Gastrocnemius medialis (tissue), 4 donors: ENCODE results near the gene CCDC9B.

Experiments used
- POLR2A ChIP-seq, 2 donors: fragments of 450-650 bp; IDR thresholded peaks; one replicate each; pipeline ENCODE4 v1.6.1; 2017; ENCODE audit warnings: antibody characterized with exemption in 2 of 2, mild to moderate bottlenecking in 2 of 2, moderate library complexity in 2 of 2
- TF ChIP-seq, protein P1 (sequence below), 5 experiments: fragments of 450-650 bp in 3 of 5; fragments of 200-600 bp in 2 of 5; sonication (generic) in 2 of 5; IDR thresholded peaks in 4 of 5; conservative IDR thresholded peaks in 1 of 5; 1 replicate in 4 of 5; 2 replicates in 1 of 5; pipeline ENCODE4 v1.5.1; 2016 to 2019; ENCODE audit warnings: antibody characterized with exemption in 5 of 5, mild to moderate bottlenecking in 3 of 5, moderate library complexity in 3 of 5

DNA sequence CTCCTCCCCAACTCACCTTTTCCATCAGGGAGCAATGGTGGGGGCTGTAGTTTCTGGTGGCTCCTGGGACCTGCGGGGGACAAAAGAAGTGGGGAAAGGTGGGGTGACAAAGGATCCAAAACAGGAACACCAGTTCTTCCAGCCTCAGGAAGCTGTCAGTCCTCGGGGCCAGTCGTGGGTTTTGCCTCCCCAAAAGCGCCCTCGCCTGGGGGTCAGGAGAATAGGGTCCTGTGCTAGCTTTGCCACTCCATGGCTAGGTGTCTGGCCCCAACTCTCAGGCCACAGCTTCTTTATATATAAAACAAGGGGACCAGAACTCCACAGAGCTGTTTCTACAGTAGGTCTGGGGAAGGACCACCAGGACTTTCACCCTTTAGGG is 4.0 kb downstream of the CCDC9B start:
- TF ChIP-seq, protein P1, sequence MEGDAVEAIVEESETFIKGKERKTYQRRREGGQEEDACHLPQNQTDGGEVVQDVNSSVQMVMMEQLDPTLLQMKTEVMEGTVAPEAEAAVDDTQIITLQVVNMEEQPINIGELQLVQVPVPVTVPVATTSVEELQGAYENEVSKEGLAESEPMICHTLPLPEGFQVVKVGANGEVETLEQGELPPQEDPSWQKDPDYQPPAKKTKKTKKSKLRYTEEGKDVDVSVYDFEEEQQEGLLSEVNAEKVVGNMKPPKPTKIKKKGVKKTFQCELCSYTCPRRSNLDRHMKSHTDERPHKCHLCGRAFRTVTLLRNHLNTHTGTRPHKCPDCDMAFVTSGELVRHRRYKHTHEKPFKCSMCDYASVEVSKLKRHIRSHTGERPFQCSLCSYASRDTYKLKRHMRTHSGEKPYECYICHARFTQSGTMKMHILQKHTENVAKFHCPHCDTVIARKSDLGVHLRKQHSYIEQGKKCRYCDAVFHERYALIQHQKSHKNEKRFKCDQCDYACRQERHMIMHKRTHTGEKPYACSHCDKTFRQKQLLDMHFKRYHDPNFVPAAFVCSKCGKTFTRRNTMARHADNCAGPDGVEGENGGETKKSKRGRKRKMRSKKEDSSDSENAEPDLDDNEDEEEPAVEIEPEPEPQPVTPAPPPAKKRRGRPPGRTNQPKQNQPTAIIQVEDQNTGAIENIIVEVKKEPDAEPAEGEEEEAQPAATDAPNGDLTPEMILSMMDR (IDR thresholded peaks at IDR 0.05 in 4 of 5, conservative IDR thresholded peaks at IDR 0.05 in 1 of 5) = no peak
- no peak for TF ChIP-seq POLR2A (IDR thresholded peaks at IDR 0.05)
